Endothelial cell of umbilical vein (primary cell): ENCODE results near the gene RGS8.

ENCODE experiments used
- CTCF ChIP-seq, 2 donors: IDR thresholded peaks; 1 replicate in 1 of 2; 2 replicates in 1 of 2; pipeline ENCODE4 v1.5.1; 2011; ENCODE audit warnings: low read length in 2 of 2, mild to moderate bottlenecking in 2 of 2, moderate library complexity in 2 of 2, control low read depth in 1 of 2, inconsistent platforms in 1 of 2, low read depth in 1 of 2; ENCODE audit not compliant: insufficient read depth in 1 of 2; ENCODE audit errors: extremely low read depth in 1 of 2
- EZH2 ChIP-seq: IDR thresholded peaks from 2 replicates; pipeline ENCODE4 v1.6.1; 2012; ENCODE audit warnings: borderline replicate concordance, low read depth, mild to moderate bottlenecking, moderate library complexity, low read length, inconsistent platforms; ENCODE audit not compliant: severe bottlenecking
- FOS ChIP-seq: IDR thresholded peaks from 2 replicates; pipeline ENCODE4 v1.6.1; 2011; ENCODE audit warnings: mild to moderate bottlenecking, low read length, moderate library complexity, borderline replicate concordance; ENCODE audit not compliant: insufficient read depth
- GATA2 ChIP-seq: IDR thresholded peaks from 2 replicates; pipeline ENCODE4 v1.7.0; 2011; ENCODE audit warnings: low read depth, mild to moderate bottlenecking, moderate library complexity, mixed read lengths, low read length; ENCODE audit not compliant: insufficient read length, insufficient read depth
- JUN ChIP-seq: IDR thresholded peaks from 2 replicates; pipeline ENCODE4 v1.6.1; 2011; ENCODE audit warnings: borderline replicate concordance, low read depth; ENCODE audit not compliant: insufficient read length, insufficient read depth
- MYC ChIP-seq: IDR thresholded peaks from one replicate; pipeline ENCODE4 v1.6.1; 2011; ENCODE audit warnings: mild to moderate bottlenecking, low read depth, low read length
- POLR2A ChIP-seq: IDR thresholded peaks from 2 replicates; pipeline ENCODE4 v1.6.1; 2012; ENCODE audit warnings: low read depth, mild to moderate bottlenecking, control low read depth, low read length
- POLR2AphosphoS5 ChIP-seq: IDR thresholded peaks from 2 replicates; pipeline ENCODE4 v1.6.1; 2012; ENCODE audit warnings: low read depth, mild to moderate bottlenecking, control low read depth, low read length, moderate library complexity; ENCODE audit not compliant: insufficient read depth
- TF ChIP-seq, protein P1 (sequence below): IDR thresholded peaks from 2 replicates; pipeline ENCODE4 v1.6.1; 2011; ENCODE audit not compliant: insufficient read depth, insufficient read length

- no peak for TF ChIP-seq POLR2AphosphoS5
- no peak for TF ChIP-seq CTCF (IDR thresholded peaks at IDR 0.05; ENCODE audit: extremely low read depth in 1 of 2, insufficient read depth in 1 of 2, low read depth in 1 of 2, low read length in 2 of 2)
- TF ChIP-seq FOS = no peak
- TF ChIP-seq POLR2A = no peak
- TF ChIP-seq EZH2 = no peak
- TF ChIP-seq MYC = no peak
- TF ChIP-seq JUN = no peak
- TF ChIP-seq, protein P1, sequence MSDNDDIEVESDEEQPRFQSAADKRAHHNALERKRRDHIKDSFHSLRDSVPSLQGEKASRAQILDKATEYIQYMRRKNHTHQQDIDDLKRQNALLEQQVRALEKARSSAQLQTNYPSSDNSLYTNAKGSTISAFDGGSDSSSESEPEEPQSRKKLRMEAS = no peak
- no peak for TF ChIP-seq GATA2
Observed at GRCh38 chr1:182667848-182668505, 16.4 kb downstream of the RGS8 start.
